Hepatocyte (in vitro differentiated cells): ENCODE measurements around the gene MEIS2. TPM values are rescaled to one million over a fixed set of nuclear protein-coding genes. Genes with fewer than 3 reads are reported as not detected.

Experiments used
- DNase-seq: peaks from one replicate; pipeline ENCODE4 v3.0.0-alpha.2; 2016; ENCODE audit warnings: low spot score
- H2AFZ ChIP-seq: fragments of 200-600 bp; sonication (generic); 2 replicates; pipeline ENCODE4 v1.6.0; 2016; ENCODE audit warnings: antibody characterized with exemption, mild to moderate bottlenecking
- H3K27ac ChIP-seq: fragments of 200-600 bp; sonication (generic); 2 replicates; pipeline ENCODE4 v1.5.1; 2016; ENCODE audit warnings: mild to moderate bottlenecking
- H3K27me3 ChIP-seq: fragments of 200-600 bp; sonication (generic); 2 replicates; pipeline ENCODE4 v1.6.1; 2016
- H3K36me3 ChIP-seq: fragments of 200-600 bp; sonication (generic); replicated peaks from 2 replicates; pipeline ENCODE4 v1.5.1; 2016; ENCODE audit warnings: low read depth; ENCODE audit not compliant: insufficient read depth
- H3K4me1 ChIP-seq: fragments of 200-600 bp; sonication (generic); 2 replicates; pipeline ENCODE4 v1.5.1; 2016; ENCODE audit warnings: mild to moderate bottlenecking, moderate library complexity; ENCODE audit not compliant: insufficient read depth
- H3K4me2 ChIP-seq: fragments of 200-600 bp; sonication (generic); 2 replicates; pipeline ENCODE4 v1.6.0; 2016
- H3K4me3 ChIP-seq: fragments of 200-600 bp; sonication (generic); 2 replicates; pipeline ENCODE4 v1.5.1; 2016; ENCODE audit warnings: mild to moderate bottlenecking
- H3K79me2 ChIP-seq: fragments of 200-600 bp; sonication (generic); 2 replicates; pipeline ENCODE4 v1.6.0; 2017; ENCODE audit warnings: mild to moderate bottlenecking
- H3K9me2 ChIP-seq: fragments of 200-600 bp; sonication (generic); replicated peaks from 2 replicates; pipeline ENCODE4 v1.6.0; 2017; ENCODE audit warnings: mild to moderate bottlenecking; ENCODE audit not compliant: insufficient read depth
- H3K9me3 ChIP-seq: fragments of 200-600 bp; sonication (generic); 2 replicates; pipeline ENCODE4 v1.5.1; 2016; ENCODE audit warnings: low read depth, mild to moderate bottlenecking
- H4K20me1 ChIP-seq: fragments of 200-600 bp; sonication (generic); 2 replicates; pipeline ENCODE4 v1.6.0; 2016; ENCODE audit warnings: mild to moderate bottlenecking; ENCODE audit not compliant: insufficient read depth, poor library complexity, severe bottlenecking
- CTCF ChIP-seq: fragments of 200-600 bp; sonication (generic); IDR thresholded peaks from 2 replicates; pipeline ENCODE4 v1.5.1; 2016; ENCODE audit warnings: antibody characterized with exemption, mild to moderate bottlenecking; ENCODE audit not compliant: poor library complexity
- EZH2 ChIP-seq: fragments of 200-600 bp; sonication (generic); IDR thresholded peaks from 2 replicates; pipeline ENCODE4 v1.6.1; 2016; ENCODE audit warnings: antibody characterized with exemption, mild to moderate bottlenecking, borderline replicate concordance
- EZH2phosphoT487 ChIP-seq: fragments of 200-600 bp; sonication (generic); IDR thresholded peaks from one replicate; pipeline ENCODE4 v1.6.1; 2018; ENCODE audit warnings: antibody characterized with exemption, mild to moderate bottlenecking, low read depth, moderate library complexity; ENCODE audit not compliant: unreplicated experiment, severe bottlenecking
- WGBS: methylation state at CpG from one replicate; pipeline ENCODE4 v1.1.6; 2016; ENCODE audit warnings: low lambda C conversion rate; ENCODE audit errors: missing lambda C conversion rate; 5-methylcytosine and 5-hydroxymethylcytosine counted together
- polyA plus RNA-seq: library from polyadenylated mRNA; unstranded; fragments of >200 nt; fragmentation: Nextera tagmentation; extraction: Ambion mirVana; gene quantifications from 2 replicates; pipeline ENCODE4 v1.2.1, GENCODE V29; 2016
- total RNA-seq: library from RNA; depleted of rRNA; stranded (reverse); fragments of >200 nt; gene quantifications from 2 replicates; pipeline ENCODE4 v1.2.3, GENCODE V29; 2014

Gene MEIS2
- total and polyA plus RNA-seq, 2 experiments from 2014 or later, result 20.6 to 33.5 TPM

GRCh38 chr15:37096558-37097143 lies 3.7 kb downstream of the MEIS2 start:
- WGBS, result 9% methylated on average over 19 of the region's 19 CpGs
- Histone ChIP-seq H3K9me3 (no peaks in the 10 kb centered on the region), H3K27ac (peak overlapping the region; percentile 93), H3K36me3 (no peaks in the 10 kb centered on the region), H3K4me1 (peaks cover 4% of the 10 kb centered on the region), H2AFZ (peak overlapping the region; percentile 26), H4K20me1 (no peaks in the 10 kb centered on the region), H3K4me3 (peak overlapping the region; percentile 98), H3K4me2 (peak overlapping the region; percentile 92), H3K79me2 (peaks cover 73% of the 10 kb centered on the region), H3K27me3 (peaks cover 36% of the 10 kb centered on the region), H3K9me2 (no peaks in the 10 kb centered on the region)
- DNase-seq, result no peak
- no peak for TF ChIP-seq EZH2phosphoT487
- TF ChIP-seq EZH2, result peak; percentile 74
- TF ChIP-seq CTCF, result no peak

DNA sequence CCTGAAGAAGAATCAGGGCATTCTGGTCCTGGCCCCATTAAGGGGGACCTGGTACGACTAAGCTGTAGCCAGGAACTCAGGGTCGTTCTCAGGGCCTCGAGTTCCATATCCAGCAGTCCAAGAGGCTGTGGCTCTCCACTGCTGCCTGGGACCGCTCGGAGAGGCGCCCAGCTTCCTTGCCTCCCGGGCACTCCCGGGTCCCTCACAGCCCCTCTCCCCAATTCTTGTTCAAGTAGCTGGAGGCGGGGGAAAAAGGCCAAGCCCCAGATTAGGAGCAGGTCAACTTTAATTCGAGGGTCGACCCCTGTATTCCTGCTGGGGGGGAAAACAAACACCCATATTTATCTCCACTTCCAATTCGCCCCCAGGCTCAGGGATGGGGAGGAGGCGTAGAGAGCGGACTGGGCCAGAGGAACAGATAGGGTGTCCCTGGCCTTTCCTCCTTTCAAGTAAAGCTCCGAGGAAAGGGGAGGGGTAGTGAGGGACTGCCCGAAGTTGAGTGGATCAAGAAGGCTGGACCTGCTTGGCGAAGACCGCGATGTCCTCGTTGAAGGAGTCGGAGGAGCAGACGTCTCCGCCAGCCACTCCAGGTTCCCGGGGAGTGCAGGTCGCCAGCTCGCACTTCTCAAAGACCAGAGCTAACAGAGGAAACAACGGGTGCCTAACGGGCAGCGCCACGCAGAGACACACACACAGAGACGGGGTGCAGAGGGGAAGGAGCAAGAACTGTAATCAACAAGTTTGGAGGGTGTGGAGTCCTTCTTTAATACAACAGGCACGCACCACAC lies 4.4 kb downstream of the MEIS2 start:
- peaks cover 38% of the 10 kb centered on the region for H3K27me3 ChIP-seq
- no peaks in the 10 kb centered on the region for H3K9me2 ChIP-seq
- no peak for TF ChIP-seq EZH2
- no peak for TF ChIP-seq EZH2phosphoT487
- TF ChIP-seq CTCF, result no peak
- H3K36me3 ChIP-seq, result no peaks in the 10 kb centered on the region
- 17% methylated on average over 32 of the region's 32 CpGs for WGBS
- H3K9me3 ChIP-seq, result no peaks in the 10 kb centered on the region
- peak; percentile 24 for DNase-seq
- peak overlapping the region; percentile 93 for H3K27ac ChIP-seq
- H3K4me2 ChIP-seq, result peak overlapping the region; percentile 92
- H3K4me1 ChIP-seq, result peaks cover 4% of the 10 kb centered on the region
- peaks cover 78% of the 10 kb centered on the region for H3K79me2 ChIP-seq
- peak overlapping the region; percentile 26 for H2AFZ ChIP-seq
- peak overlapping the region; percentile 98 for H3K4me3 ChIP-seq
- no peaks in the 10 kb centered on the region for H4K20me1 ChIP-seq

DNA sequence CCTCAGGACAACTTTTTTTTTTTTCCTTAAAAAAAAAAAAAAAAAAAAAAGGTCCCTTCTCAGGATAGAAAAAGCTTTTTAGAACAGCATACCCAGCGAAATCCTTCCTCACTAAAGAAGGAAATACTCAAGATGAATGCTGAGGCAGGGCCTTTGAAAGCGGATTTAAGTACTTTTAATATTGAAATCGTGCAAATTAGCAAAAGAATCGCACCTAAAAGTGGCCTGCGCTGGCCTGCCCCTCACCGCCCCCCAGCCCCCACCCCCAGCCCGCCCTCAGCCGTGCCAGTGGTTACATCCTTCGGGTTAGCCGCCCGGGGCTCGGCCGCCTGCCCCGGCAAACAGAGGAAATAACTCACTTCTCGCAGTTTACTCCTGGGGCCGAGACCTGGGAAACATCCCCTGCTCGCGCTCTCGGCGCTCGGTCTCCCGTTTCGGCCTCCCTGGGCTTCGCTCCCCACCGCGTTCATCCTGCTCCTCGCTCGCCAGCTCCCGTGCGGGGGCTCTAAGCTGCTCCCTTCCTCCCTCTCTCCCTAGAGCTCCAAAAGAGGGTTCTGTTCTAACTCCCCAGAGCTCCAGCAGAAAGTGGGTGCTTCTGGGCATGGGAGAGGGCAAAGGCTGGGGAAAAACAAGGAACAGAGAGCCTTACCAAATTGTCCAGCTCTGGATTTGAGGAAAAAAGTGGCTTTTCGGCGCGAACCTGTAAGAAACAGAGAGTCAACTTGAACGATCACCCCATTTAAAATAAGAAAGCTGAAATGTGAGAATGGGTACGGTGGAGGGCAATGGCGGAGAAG lies 5.2 kb downstream of the MEIS2 start:
- H3K4me1 ChIP-seq, result peaks cover 4% of the 10 kb centered on the region
- no peak overlapping the region for H2AFZ ChIP-seq
- H3K27me3 ChIP-seq, result peaks cover 38% of the 10 kb centered on the region
- H3K79me2 ChIP-seq, result peaks cover 87% of the 10 kb centered on the region
- no peaks in the 10 kb centered on the region for H3K36me3 ChIP-seq
- DNase-seq, result peak; percentile 20
- peak overlapping the region; percentile 98 for H3K4me3 ChIP-seq
- 17% methylated on average over 34 of the region's 36 CpGs for WGBS
- H3K9me2 ChIP-seq, result no peaks in the 10 kb centered on the region
- no peaks in the 10 kb centered on the region for H3K9me3 ChIP-seq
- TF ChIP-seq EZH2, result no peak
- TF ChIP-seq CTCF, result no peak
- peak; percentile 66 for TF ChIP-seq EZH2phosphoT487
- H3K27ac ChIP-seq, result peak overlapping the region; percentile 93
- no peaks in the 10 kb centered on the region for H4K20me1 ChIP-seq
- H3K4me2 ChIP-seq, result peak overlapping the region; percentile 92
